ENCODE measurements around the gene UBL3. TPM values are rescaled to one million over a fixed set of nuclear protein-coding genes. Genes with fewer than 3 reads are reported as not detected.

Gene UBL3
- total RNA-seq, 4 donors from 2014 or later: 32.4 to 44.2 (median 38.1) TPM

DNA sequence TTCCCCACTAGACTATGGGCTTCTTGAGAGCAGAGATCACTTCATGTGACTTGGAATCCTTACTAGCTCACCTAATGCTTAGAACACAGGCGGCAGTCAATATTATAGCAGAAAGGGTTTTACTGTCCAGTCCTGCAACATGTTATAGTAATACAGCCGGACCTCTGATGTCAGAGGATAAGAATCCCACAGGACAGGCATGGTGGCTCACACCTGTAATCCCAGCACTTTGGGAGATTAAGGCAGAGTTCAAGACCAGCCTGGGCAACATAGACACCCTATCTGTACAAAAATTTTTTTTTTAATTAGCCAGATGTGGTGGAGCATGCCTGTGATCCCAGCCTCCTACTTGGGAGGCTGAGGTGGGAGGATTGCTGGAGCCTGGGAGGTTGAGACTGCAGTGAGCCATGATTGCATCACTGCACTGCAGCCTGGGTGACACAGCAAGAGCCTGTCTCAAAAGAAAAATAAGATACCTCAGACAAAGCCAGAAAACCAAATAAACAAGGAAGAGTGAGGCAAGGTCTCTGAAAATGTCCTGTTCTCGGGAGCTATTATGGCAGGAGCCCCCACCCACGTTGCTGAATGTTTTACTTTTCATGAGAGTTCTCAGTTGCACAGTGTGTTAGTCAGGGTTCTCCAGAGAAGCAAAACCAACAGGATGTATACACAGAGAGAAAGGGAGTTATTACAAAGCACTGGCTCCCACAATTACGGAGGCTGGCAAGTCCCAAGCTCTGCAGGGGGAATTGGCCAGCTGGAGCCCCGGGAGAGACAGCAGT lies 100.8 kb downstream of the UBL3 start:
- TF ChIP-seq, protein P1, sequence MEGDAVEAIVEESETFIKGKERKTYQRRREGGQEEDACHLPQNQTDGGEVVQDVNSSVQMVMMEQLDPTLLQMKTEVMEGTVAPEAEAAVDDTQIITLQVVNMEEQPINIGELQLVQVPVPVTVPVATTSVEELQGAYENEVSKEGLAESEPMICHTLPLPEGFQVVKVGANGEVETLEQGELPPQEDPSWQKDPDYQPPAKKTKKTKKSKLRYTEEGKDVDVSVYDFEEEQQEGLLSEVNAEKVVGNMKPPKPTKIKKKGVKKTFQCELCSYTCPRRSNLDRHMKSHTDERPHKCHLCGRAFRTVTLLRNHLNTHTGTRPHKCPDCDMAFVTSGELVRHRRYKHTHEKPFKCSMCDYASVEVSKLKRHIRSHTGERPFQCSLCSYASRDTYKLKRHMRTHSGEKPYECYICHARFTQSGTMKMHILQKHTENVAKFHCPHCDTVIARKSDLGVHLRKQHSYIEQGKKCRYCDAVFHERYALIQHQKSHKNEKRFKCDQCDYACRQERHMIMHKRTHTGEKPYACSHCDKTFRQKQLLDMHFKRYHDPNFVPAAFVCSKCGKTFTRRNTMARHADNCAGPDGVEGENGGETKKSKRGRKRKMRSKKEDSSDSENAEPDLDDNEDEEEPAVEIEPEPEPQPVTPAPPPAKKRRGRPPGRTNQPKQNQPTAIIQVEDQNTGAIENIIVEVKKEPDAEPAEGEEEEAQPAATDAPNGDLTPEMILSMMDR (IDR thresholded peaks at IDR 0.05; ENCODE audit: low read depth): no peak

DNA sequence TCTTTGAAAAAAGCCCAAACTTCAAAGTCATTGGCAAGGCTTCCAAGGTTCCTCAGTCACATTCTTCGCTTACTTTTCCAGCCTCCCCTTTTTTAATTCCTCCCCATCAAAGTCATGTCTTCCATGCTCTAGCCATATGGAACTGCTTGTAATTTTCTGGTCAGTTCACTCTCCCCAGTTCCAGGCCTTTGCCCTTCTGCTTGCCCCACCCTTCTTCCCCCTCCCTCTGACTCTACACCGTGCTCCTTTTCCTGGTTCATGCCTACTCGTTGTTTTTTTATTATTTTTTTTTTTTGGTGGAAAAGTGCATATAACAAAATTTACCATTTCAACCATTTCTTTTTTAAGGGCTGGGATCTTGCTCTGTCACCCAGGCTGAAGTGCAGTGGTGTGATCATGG lies 102.3 kb downstream of the UBL3 start:
- TF ChIP-seq, protein P1 (IDR thresholded peaks at IDR 0.05; ENCODE audit: low read depth): no peak

DNA sequence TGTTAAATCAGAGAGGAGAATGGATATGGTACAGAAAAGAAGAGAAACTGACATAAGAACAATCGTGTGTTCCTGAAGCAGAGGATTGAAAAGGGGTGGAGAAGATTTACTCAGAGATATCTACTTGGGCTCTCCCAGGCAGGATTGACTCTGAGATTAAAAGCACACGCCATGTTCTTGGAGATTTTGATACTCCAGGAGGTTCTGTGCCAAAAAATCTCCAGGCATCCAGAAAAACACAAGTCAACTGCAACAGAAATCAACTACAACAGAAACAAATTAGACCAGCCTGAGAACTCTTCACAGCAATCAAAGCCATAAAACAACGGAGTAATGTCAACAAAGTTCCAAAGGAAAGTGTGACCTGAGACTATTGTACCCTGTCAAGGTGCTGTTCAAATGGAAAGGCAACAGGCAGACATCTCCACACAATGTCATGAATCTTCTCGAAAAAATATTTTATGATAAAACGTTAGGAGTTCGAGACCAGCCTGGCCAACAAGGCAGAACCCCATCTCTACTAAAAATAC lies 104.2 kb downstream of the UBL3 start:
- TF ChIP-seq, protein P1 (IDR thresholded peaks at IDR 0.05; ENCODE audit: low read depth): no peak

DNA sequence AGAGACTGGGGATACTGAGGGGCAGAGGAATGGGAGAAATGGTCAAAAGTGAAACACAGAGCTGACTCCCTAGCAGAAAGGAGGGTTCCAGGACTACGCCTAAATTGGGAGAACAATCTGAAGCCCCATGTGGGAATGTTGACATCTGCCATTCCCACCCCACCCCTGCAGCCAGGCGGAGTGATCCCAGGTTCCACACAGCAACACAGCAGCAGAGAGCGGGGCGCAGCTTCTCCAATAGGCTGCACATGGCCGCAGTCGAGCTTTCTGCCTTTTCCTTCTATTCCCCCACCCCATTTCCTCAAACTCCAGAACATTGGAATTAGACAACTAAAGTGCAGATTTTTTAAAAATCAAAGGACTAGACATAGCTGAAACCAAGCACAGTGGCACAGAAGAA lies 104.7 kb downstream of the UBL3 start:
- TF ChIP-seq, protein P1 (IDR thresholded peaks at IDR 0.05; ENCODE audit: low read depth): no peak

DNA sequence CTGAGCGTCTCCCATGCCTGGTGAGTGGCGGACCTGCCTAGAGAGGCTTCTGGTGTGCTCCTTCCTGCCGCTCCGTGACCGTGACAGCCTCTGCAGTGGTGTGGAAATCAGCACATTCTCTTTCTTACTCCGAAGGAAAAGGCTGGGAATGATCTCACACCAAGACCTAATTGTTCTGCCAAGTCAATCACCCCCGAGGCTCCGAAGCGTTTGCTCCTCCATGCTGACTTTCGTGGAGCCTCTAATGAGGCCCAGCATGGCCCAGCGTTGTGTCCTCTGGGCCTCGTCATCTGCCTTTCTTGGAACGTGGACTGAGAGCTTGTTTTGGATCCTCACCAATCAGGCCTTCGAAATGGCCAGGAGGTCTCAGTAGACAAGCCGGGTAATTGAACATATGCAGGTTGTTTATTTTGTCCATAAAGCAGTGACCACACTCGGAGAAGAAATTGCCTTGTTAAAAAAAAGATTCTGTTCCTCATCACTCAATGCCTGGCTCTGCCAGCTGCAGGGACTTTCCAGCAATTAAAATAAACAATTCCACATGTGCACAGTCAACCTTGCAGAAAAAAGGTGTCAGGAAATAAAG lies 107.1 kb downstream of the UBL3 start:
- TF ChIP-seq, protein P1 (IDR thresholded peaks at IDR 0.05; ENCODE audit: low read depth): no peak

DNA sequence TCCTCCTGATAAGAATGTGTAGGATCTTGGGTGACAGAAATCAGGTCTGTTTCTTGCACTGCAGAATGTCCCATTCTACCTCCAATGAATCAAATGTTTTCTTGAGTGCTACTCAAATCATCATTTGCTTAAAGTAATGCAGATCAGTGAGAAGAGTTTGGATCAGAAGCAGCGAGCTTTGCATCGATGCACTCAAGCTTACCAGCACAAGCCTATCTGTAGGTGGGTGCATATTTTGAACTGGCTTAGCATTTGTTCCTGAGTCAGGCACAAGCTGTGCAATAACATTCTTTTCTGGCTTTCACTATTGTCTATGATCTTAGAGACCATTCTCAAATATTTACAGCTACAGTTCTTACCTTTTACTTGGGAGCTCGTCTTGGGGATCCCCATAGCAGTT lies 109.5 kb downstream of the UBL3 start:
- TF ChIP-seq, protein P1 (IDR thresholded peaks at IDR 0.05; ENCODE audit: low read depth): no peak

DNA sequence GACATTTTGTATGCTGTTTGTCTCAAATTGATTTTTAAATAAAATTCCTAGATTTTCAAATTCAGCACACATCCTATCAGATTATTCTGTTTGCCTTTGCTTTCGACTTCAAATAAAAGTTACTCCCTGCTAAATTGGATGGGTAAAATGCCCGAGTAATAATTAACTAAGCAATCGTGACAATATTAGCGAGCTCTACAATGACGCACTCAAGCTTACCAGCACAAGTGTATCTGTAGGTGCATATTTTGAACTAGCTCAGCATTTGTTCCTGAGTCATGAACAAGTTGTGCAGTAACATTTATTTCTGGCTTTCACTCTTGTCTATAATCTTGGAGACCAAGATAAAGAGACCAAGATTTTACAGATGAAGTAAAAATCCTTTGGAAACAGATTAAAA lies 113.4 kb downstream of the UBL3 start:
- TF ChIP-seq, protein P1 (IDR thresholded peaks at IDR 0.05; ENCODE audit: low read depth): no peak

Data from subcutaneous adipose tissue (tissue), 4 donors.